Measurements from ENCODE around the gene ERBIN.
A peak's percentile ranks its signal among the peaks of the same experiment; 100 is the strongest.
"Not testable (repeated sequence)": the region's sequence is repeated elsewhere in the genome, so short reads cannot be mapped to it uniquely, and the experiment has no call there.

Gene ERBIN

DNA sequence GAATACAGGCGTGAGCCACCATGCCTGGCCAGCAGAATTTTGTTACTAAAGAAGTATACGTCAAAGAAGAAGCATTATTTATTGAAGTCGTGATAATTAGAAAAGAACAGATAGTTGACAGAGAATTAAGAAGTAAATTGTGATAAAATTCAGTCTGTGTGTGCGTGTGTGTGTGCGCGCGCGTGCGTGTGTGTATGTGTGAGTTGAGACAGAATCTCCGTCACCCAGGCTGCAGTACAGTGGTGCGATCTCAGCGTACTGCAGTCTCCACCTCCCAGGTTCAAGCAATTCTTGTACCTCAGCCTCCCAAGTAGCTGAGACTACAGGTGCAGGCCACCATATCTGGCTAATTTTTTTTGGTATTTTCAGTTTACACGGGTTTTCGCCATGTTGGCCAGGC lies 77.8 kb downstream of the ERBIN start:
- no peak for DNase-seq (ENCODE audit: low read depth)

GRCh38 chr5:66009277-66009676 lies 82.9 kb downstream of the ERBIN start:
- DNase-seq (ENCODE audit: low read depth) = no peak

DNA sequence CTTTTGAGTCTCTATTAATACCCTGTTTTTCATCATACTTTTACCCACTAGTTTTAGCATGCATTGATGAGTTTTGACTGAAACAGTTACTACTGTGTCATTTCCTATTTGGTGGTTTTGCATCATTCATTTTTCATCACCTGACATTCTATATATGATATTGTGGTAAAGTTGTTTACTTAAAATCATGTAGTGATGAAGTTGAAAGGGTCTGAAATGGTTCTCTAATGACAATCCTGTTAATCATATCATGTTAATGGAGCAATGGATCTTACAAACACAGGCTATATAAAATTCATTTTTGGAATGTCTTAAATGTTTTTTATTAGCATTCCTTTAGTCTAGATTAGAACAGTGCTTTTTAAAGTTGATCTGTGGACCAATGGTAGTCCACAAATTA lies 84.1 kb downstream of the ERBIN start:
- DNase-seq (ENCODE audit: low read depth) = peak; percentile 61

- DNase-seq (ENCODE audit: low read depth) = no peak
Measured at GRCh38 chr5:66012271-66012670, 85.9 kb downstream of the ERBIN start.

DNA sequence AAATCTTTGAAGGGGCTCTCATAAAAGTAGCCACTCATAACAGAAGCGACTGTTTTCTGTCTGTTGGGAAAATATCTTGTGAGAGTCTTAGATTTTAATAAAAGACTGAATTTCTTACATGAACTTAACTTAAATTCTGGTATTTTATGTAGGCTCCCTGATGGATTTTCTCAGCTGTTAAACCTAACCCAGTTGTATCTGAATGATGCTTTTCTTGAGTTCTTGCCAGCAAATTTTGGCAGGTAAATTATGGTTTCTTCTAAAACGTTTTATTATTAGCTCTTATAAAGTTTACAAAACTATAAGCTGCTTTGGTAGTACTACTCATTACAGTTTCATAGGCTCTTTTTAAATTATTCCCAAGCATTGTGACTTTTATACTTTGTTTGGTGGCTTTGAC lies 87.0 kb downstream of the ERBIN start:
- no peak for DNase-seq (ENCODE audit: low read depth)

- DNase-seq (ENCODE audit: low read depth) = no peak
Measured at GRCh38 chr5:66013906-66014305, 87.5 kb downstream of the ERBIN start.

- DNase-seq (ENCODE audit: low read depth) = no peak
Measured at GRCh38 chr5:66015196-66015960, 89.0 kb downstream of the ERBIN start.

- no peak for DNase-seq (ENCODE audit: low read depth)
Measured at GRCh38 chr5:66021585-66021984, 95.2 kb downstream of the ERBIN start.

- DNase-seq (ENCODE audit: low read depth) = no peak
Measured at GRCh38 chr5:66039296-66039695, 112.9 kb downstream of the ERBIN start.

- no peak for DNase-seq (ENCODE audit: low read depth)
Measured at GRCh38 chr5:66039701-66040100, 113.3 kb downstream of the ERBIN start.

GRCh38 chr5:66041627-66042026 lies 115.3 kb downstream of the ERBIN start:
- DNase-seq (ENCODE audit: low read depth) = peak; percentile 36

DNA sequence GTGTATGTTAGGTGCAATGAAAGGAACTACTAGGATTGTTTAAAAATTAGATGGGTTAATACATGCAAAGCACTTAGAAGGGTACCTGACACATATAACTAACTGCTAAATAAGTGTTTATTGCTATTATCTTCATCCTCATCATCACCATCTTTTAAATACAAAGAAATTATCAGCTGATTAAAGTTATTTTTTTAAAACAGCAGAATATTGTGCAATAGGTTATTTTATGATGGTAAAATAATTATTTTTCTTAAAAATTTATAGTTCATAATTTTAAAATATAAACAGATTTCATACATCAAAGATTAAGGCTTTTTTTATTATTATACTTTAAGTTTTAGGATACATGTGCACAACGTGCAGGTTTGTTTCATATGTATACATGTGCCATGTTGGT lies 130.9 kb downstream of the ERBIN start:
- no peak for DNase-seq (ENCODE audit: low read depth)

- not testable (repeated sequence) for DNase-seq (ENCODE audit: low read depth)
Measured at GRCh38 chr5:66061320-66061719, 134.9 kb downstream of the ERBIN start.

DNA sequence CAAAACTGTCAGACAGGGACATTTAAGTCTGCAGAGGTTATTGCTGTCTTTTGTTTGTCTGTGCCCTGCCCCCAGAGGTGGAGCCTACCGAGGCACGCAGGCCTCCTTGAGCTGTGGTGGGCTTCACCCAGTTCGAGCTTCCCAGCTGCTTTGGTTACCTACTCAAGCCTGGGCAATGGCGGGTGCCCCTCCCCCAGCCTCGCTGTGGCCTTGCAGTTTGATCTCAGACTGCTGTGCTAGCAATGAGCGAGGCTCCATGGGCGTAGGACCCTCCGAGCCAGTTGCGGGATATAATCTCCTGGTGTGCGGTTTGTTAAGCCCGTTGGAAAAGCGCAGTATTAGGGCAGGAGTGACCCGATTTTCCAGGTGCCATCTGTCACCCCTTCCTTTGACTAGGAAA lies 136.7 kb downstream of the ERBIN start:
- DNase-seq (ENCODE audit: low read depth) = not testable (repeated sequence)

- DNase-seq (ENCODE audit: low read depth) = no peak
Measured at GRCh38 chr5:66066826-66067225, 140.5 kb downstream of the ERBIN start.

- peak; percentile 37 for DNase-seq (ENCODE audit: low read depth)
Measured at GRCh38 chr5:66072031-66072430, 145.7 kb downstream of the ERBIN start.

GRCh38 chr5:66074901-66075300 lies 148.5 kb downstream of the ERBIN start:
- DNase-seq (ENCODE audit: low read depth) = no peak

GRCh38 chr5:66080664-66081063 lies 154.3 kb downstream of the ERBIN start:
- DNase-seq (ENCODE audit: low read depth) = no peak

DNA sequence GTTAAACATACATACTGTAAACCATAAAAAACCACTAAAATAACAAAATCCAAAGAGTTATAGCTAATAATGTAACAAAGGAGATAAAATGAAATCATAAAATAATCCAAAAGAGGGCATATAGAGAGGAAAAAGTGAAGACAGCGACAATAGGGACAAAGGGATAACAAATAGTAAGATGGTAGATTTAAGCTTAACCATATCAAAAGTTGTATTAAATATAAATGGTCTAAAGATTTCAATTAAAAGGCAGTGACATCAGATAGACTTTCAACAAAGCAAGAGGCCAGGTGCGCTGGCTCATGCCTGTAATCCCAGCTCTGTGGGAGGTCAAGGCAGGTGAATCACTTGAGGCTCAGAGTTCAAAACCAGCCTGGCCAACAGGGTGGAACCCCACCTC lies 163.0 kb downstream of the ERBIN start:
- DNase-seq (ENCODE audit: low read depth) = no peak

GRCh38 chr5:66100851-66101250 lies 174.5 kb downstream of the ERBIN start:
- DNase-seq (ENCODE audit: low read depth) = no peak

DNA sequence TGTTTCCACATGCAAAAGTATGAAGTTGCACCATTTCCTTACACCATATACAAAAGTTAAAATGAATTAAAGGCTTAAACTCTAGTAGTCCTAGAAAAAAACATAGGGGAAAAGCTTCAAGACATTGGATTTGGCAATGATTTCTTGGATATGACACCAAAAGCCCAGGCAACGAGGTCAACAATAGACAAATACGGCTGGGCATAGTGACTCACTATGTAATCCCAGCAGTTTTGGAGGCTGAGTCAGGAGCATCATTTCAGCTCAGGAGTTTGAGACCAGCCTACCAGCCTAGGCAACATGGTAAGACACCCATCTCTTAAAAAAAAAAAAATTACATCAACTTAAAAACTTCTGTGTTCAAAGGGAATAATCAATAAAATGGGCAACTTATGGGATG lies 186.8 kb downstream of the ERBIN start:
- DNase-seq (ENCODE audit: low read depth) = peak; percentile 73

GRCh38 chr5:66118304-66118703 lies 191.9 kb downstream of the ERBIN start:
- no peak for DNase-seq (ENCODE audit: low read depth)

GRCh38 chr5:66122379-66123034 lies 196.1 kb downstream of the ERBIN start:
- peak; percentile 41 for DNase-seq (ENCODE audit: low read depth)

DNA sequence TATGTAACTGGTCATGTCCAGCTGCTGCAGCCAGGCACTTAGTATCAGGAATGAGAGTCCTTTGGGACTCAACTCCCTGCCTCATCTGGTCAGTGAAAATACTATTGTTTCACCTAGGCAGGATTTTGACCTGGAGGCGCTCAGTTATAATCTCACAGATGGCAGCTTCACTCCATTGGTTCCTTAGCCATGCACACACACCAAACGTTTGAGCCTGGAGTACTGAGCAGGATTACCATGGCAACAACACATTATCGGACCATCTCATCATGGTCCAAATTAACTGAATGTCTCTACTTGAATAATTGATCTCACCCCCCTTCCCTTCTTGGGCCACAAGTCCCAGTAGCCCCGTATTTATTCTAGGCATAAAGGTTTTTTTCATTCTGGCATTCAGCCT lies 202.8 kb downstream of the ERBIN start:
- DNase-seq (ENCODE audit: low read depth) = no peak
